NCI-H748 (cell line): ENCODE measurements around the gene MLXIPL.
"Not testable (repeated sequence)": the region's sequence is repeated elsewhere in the genome, so short reads cannot be mapped to it uniquely, and the experiment has no call there.

Source experiments
- DNase-seq: peaks from one replicate; lab custom pipeline; 2025; ENCODE audit not compliant: unreplicated experiment; lab: John Stamatoyannopoulos, UW

Gene MLXIPL

DNA sequence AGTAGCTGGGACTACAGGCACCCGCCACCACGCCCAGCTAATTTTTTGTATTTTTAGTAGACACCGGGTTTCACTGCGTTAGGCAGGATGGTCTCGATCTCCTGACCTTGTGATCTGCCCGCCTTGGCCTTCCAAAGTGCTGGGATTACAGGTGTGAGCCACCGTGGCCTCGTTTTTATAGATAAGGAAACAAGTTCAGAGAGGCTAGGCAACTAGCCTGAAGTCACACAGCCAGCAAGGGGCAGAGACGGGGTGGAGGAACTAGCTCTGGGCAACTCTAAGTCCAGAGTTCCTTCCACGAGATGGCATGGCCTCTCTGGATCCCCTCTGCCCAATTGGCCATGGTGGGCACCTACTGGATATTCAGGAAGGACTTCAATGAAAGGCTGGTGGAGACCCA, 9.4 kb downstream of the MLXIPL start:
- DNase-seq, result not testable (repeated sequence)

DNA sequence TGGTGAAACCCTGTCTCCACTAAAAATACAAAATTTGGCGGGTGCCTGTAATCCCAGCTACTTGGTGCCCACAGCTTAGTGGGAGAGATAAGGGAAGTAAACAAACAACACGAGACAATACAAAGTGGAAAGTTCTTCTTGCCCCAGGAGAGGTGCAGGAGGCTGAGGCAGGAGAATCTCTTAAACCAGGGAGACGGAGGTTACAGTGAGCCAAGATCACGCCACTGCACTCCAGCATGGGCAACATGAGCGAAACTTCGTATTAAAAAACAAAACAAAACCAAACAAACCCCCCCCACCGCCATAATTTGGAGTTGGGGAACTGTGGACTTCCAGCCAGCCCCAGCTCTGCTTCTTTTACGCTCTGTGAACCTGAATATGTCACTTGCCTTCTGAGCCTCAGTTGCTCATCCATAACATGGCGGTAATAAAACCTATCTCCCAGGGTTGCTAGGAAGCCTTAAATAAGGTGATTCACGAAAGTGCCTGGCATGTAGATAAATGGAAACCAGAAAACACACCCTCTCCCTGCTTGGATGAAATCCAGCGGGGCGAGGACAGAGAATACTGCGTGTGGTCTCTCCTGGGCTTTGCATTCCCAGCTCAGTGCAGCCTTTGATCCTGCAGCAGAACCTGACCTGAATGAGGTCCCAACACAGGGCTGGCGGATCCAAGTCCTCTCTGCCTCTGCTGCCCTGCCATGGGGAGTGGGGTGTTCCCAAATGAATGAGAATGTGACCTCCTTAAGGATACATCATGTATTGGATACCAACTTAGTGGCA, 10.2 kb downstream of the MLXIPL start:
- DNase-seq, result no peak

DNA sequence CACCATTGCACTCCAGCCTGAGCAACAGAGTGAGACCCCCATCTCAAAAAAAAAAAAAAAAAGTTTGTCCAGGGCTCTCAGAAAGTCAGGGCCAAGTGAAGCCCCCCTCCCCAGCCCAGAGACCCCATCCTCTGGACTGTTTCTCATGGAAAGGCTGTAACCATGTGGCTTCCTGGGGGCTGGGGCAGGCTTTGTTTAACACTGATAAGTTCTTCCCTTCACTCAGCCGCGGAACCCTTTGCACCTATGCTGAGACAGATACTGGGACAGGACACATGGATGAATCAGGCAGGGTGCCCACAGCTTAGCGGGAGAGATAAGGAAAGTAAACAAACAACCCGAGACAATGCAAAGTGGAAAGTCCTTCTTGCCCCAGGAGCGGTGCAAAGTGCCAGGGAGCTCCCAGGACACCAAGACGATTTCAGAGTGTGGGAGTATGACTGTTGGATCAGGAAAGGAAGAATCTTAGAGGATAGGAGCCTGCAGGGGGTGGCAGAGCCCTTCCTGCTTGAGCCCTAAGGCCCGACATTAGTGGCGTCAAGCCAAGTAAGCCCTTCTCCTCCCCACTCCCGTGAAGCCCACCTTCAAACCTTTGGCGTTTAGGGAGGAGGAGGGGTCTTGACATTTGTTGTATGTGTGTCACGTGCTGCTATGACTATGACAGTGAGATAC, 11.6 kb downstream of the MLXIPL start:
- DNase-seq, result peak; percentile 32

DNA sequence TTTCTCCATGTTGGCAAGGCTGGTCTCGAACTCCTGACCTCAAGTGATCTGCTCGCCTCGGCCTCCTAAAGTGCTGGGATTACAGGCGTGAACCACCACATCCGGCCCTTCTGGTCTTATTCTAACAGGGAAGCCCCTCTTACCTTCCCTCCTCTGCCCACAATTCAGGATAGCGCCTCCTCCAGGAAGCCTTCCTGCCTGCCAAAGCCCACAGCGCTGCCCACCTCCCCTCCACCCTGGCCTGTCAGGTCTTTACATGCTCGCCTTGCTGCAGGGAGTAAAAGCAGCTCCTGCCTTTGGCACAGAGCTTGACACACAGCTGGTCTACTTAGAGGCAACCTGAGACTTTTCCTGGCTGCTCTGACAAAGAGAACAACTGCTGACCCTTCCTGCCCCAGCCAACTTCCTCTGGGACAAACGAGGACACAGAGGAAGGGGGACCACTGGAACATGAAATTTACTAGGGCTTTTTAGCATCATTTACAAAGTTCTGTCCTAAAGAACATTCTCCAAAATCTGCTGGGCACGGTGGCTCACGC, 13.2 kb downstream of the MLXIPL start:
- no peak for DNase-seq

GRCh38 chr7:73610105-73610504, 14.2 kb downstream of the MLXIPL start:
- DNase-seq, result no peak

DNA sequence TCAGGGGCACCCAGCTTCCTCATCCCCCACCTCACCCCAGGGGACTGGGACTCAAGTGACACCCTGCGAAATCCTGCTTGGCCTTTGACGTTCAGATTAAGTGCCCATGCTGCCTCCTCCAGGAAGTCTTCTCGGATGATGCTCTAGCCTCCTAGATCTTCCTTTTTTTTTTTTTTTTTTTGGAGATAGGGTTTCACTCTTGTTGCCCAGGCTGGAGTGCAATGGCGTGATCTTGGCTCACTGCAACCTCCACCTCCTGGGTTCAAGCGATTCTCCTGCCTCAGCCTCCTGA, 16.7 kb downstream of the MLXIPL start:
- not testable (repeated sequence) for DNase-seq

- DNase-seq, result peak; percentile 60
These were observed 17.3 kb downstream of the MLXIPL start for GRCh38 chr7:73606801-73607691.

- DNase-seq, result no peak
These were observed 18.6 kb downstream of the MLXIPL start for GRCh38 chr7:73605601-73606220.

- no peak for DNase-seq
These were observed 21.3 kb downstream of the MLXIPL start for GRCh38 chr7:73602721-73603651.

- no peak for DNase-seq
These were observed 24.4 kb downstream of the MLXIPL start for GRCh38 chr7:73599916-73600315.

DNA sequence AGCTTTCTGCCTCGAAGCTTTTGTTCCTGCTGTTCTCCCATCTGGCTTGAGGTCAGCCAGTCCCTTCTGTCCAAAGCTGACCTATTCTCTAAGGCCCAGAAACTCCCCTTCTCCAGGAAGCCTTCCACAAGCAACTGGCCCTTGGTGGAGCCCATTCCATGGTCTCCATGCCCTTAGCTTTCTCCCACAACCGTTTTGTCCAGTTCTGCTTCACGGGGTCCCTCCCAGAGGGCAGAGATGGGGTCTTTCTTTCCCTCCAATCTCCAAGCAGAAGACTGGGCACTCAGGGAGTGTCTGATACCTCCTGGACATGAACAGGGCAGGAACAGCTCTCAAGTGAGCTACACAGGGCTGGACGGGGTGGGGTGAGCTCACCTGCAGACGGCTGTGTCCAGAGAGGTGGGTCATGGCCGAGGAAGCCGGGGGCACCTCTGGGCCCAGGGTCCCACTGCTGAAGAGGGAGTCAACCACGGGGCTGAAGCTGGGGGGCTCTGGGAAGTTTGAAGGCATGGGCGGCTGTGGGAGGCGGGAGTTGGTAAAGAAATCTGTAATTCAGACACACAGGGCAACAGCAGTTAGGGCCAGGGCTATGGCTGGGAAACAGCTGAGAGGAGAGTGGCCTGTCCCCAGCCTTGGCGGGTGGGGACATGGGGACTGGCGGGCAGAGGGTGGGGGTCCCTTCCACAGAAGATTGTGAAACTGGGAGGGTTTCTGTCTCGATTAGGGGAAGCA, 25.0 kb downstream of the MLXIPL start:
- no peak for DNase-seq

DNA sequence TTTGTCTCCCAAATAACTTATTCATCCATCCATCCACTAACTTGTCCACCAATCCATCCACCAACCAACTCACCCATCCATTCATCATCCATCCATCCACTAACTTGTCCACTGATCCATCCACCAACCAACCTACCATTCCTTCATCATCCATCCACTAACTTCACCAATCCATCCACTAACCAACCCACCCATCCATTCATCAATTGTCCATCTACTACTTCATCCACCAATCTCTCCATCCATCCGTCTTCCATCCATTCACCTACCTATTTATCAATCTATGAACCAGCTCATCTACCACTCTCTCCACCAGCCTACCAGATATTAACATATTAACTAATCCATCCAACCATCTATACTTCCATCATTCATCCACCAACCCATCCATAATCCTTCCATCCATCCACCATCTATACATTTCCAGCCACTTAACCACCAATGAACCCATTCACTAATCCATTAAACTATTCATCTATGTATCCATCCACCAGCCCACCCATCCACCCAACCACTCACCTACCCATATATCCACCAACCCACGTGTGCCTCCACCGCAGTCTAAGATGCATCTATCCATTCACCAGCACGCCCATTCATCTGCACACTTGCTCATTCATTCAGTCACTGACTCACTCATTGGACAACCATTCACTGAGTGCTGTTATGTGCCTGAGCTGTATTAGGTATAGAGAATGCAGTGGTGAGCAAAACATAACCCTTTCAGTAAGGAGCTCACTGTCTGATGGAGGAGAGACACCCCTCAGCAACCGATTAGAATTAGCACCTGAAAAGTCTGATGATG, 26.1 kb downstream of the MLXIPL start:
- DNase-seq, result no peak

GRCh38 chr7:73596191-73597065, 27.9 kb downstream of the MLXIPL start:
- DNase-seq, result no peak

DNA sequence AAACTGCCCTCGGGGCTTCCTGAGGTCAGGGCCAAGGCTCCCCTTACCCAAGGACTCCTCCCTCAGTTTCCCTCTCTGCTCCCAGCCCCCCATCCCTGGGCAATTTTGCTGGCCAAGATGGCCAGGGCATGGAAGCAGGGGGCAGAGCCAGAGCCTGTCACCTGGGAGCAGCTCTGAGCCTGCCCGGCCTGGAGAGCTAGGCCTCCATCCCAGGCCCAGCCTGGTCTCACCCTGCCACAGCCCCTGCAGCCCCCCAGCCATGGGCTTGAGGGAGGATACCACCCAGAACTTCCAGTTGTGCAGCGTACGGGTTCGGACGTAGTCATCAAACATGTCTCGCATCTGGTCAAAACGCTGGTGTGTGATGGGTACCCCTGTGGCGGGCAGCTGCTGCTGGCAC, 29.0 kb downstream of the MLXIPL start:
- DNase-seq, result no peak

DNA sequence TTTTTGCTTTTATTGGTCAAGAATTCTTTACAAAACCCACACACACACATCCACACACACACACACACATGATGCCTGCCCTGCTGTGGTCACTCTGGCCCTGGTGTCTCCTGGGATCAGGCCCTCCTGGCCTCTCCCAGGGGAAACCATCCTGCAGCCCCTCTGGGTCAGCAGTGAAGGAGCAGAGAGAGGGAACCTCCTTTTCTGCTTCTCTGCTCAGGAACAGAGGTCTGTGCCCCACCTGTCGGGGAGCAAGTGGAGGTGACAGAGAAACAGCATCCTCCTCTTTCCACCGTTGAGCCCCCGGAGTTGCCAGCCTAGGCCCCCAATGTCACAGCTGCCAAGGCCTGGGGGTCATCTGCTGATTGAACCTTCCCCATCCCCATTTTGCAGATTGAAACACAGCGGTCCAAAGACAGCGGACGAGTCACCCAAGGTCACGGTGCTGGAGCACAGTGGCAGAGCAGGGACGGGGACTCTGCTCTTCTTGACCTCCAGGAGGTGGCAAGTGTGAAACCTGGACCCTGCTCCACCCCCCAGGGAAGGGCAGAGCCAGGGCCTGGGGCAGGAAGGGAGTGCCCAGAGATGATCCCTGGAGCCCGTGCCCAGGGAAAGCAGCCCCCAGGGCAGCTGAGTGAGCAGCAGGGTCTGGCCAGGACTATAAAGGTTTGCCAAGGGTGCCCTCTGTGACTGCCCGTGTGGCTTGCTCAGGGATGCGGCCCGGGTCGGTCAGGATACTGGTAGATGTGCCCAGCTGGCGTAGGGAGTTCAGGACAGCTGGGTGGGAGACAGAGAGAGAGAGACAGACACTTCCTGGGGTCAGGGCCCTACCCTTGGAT, 30.9 kb downstream of the MLXIPL start:
- DNase-seq, result no peak

DNA sequence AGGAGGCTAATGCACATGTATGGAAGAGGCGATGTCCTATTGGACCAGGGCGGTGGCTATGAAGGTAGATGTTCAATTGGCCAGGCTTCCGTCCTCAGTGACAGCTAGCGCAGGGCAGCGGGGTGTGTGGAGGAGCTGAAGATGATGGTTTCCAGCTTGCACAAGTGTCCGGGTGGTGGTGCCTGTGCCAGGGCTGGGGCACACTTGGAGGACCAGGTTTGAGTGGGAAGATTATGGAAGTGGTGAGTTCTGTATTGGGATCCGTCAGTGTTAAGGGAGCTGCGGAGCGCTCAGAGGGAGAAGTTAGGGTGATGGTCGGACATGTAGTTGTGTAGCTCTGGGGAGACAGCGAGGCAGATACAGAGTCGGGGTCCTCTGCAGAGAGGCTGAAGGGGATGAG, 37.4 kb downstream of the MLXIPL start:
- DNase-seq, result no peak

DNA sequence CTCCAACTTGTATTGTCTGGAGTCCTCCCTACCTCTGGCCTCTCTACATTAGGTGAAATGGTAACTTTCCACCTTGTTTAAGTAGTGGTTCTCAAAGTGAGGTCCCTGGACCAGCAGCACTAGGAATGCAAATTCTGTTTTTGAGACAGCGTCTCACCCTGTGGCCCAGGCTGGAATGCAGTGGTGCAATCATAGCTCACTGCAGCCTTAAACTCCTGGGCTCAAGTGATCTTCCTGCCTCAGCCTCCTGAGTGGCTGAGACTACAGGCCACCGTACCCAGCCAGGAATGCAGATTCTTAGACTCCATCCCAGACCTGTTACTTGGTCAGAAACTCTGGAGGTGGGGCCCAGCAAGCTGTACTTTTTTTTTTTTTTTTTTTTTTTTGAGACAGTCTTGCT, 39.1 kb downstream of the MLXIPL start:
- DNase-seq, result no peak
